AG04450 (cell line): ENCODE data around the gene TRIM15. TPM values are rescaled to one million over a fixed set of nuclear protein-coding genes. Genes with fewer than 3 reads are reported as not detected.
"Not testable (repeated sequence)": the region's sequence is repeated elsewhere in the genome, so short reads cannot be mapped to it uniquely, and the experiment has no call there.

ENCODE experiments used
- CTCF ChIA-PET: fragments of 300-600, 350-600 bp; formaldehyde crosslinking; extraction: SDS; loops from one replicate; lab custom pipeline; 2022; ENCODE audit warnings: antibody characterized with exemption, inconsistent platforms; lab: Charles Lee
- POLR2A ChIA-PET: fragments of 350-600 bp; formaldehyde crosslinking; extraction: SDS; loops from one replicate; lab custom pipeline; 2021; ENCODE audit warnings: antibody characterized with exemption, inconsistent platforms; lab: Yijun Ruan, JAX
- DNase-seq: peaks from one replicate; pipeline ENCODE4 v3.0.0-alpha.2; 2011; ENCODE audit warnings: low read depth, low spot score
- H3K27ac ChIP-seq: one replicate; pipeline ENCODE4 v1.5.1; 2012; ENCODE audit warnings: low read depth, low read length, control low read depth
- H3K27me3 ChIP-seq: one replicate; pipeline ENCODE4 v1.6.0; 2012; ENCODE audit warnings: low read length; ENCODE audit not compliant: control insufficient read depth, insufficient read depth
- H3K4me3 ChIP-seq: 2 replicates; pipeline ENCODE4 v1.5.1; 2011; ENCODE audit warnings: mild to moderate bottlenecking, low read depth, low read length, control low read depth
- H3K9me3 ChIP-seq: 2 replicates; pipeline ENCODE4 v1.5.1; 2012; ENCODE audit warnings: low read length; ENCODE audit not compliant: control insufficient read depth, insufficient read depth
- CTCF ChIP-seq: IDR thresholded peaks from 2 replicates; pipeline ENCODE4 v1.5.1; 2011; ENCODE audit warnings: low read depth, low read length, control low read depth, inconsistent platforms
- polyA plus RNA-seq: library from polyadenylated mRNA; depleted of rRNA; stranded (reverse); fragments of >200 nt; gene quantifications from 2 replicates; pipeline ENCODE4 v1.2.3, GENCODE V29; 2011

TRIM15 gene
- polyA plus RNA-seq, 1 experiment, result not detected

GRCh38 chr6:30160785-30161531 is 2.4 kb upstream of the TRIM15 start, which contains the start of gene TRIM10:
Gene TRIM10, minus strand, starts transcription at chr6:30161211. Its CDS starts 353 bp downstream, at chr6:30160858.
- ChIA-PET POLR2A (no interaction called here), CTCF (no interaction called here)
- no peaks in the 10 kb centered on the region; the same call in 1 of the 2 replicates for H3K9me3 ChIP-seq
- peaks cover 17% of the 10 kb centered on the region for H3K27me3 ChIP-seq
- no peak for TF ChIP-seq CTCF
- H3K27ac ChIP-seq, result no peak within 1 kb of the TSS
- no peak within 1 kb of the TSS for H3K4me3 ChIP-seq
- no peak for DNase-seq

- ChIA-PET POLR2A (no interaction called here), CTCF (no interaction called here)
- Histone ChIP-seq H3K4me3 (no peak overlapping the region), H3K27ac (no peak overlapping the region), H3K27me3 (peaks cover 25% of the 10 kb centered on the region), H3K9me3 (no peaks in the 10 kb centered on the region; the same call in 1 of the 2 replicates)
- DNase-seq, result no peak
- no peak for TF ChIP-seq CTCF
These were observed 869 bp upstream of the TRIM15 start for GRCh38 chr6:30162265-30163089.

- Histone ChIP-seq H3K9me3 (no peaks in the 10 kb centered on the region; the same call in 1 of the 2 replicates), H3K27ac (no peak overlapping the region), H3K4me3 (no peak overlapping the region), H3K27me3 (peaks cover 36% of the 10 kb centered on the region)
- ChIA-PET POLR2A (no interaction called here), CTCF (no interaction called here)
- TF ChIP-seq CTCF, result no peak
- DNase-seq, result no peak
These were observed 740 bp downstream of the TRIM15 start for GRCh38 chr6:30163918-30164654.

GRCh38 chr6:30164714-30165113 is 1.4 kb downstream of the TRIM15 start:
- no peak for TF ChIP-seq CTCF
- no peak for DNase-seq
- CTCF ChIA-PET, result no interaction called here
- POLR2A ChIA-PET, result no interaction called here
- H3K9me3 ChIP-seq, result no peaks in the 10 kb centered on the region; the same call in 1 of the 2 replicates
- peaks cover 41% of the 10 kb centered on the region for H3K27me3 ChIP-seq
- no peak overlapping the region for H3K27ac ChIP-seq
- no peak overlapping the region for H3K4me3 ChIP-seq

- CTCF ChIA-PET, result interaction anchor here (0.7 kb wide), 1 partner anchor 1422 kb away, joined by 3 read pairs; no protein-coding TSS in a partner anchor
These were observed 1.9 kb downstream of the TRIM15 start for GRCh38 chr6:30165238-30165637.

More at GRCh38 chr6:30165238-30165637, 1.9 kb downstream of the TRIM15 start:
- H3K27ac ChIP-seq, H3K9me3 ChIP-seq, H3K4me3 ChIP-seq, POLR2A ChIA-PET, DNase-seq: not testable (repeated sequence)
- H3K27me3 ChIP-seq, result peaks cover 40% of the 10 kb centered on the region
